GM10248 (cell line): ENCODE data around the gene TMEM236.

Experiments
- CTCF ChIA-PET: fragments of 300-600 bp; sonication (Branson Sonifier 250); formaldehyde crosslinking; extraction: SDS; loops from one replicate; lab custom pipeline; 2021; ENCODE audit warnings: antibody characterized with exemption; lab: Yijun Ruan, JAX
- POLR2A ChIA-PET: fragments of 350-650 bp; sonication (Branson Sonifier 250); formaldehyde crosslinking; extraction: SDS; loops from one replicate; lab custom pipeline; 2020; ENCODE audit warnings: antibody characterized with exemption; lab: Yijun Ruan, JAX
- DNase-seq: peaks from one replicate; pipeline ENCODE4 v3.0.0; 2012; ENCODE audit errors: extremely low spot score
- TF ChIP-seq, protein P1 (sequence below): IDR thresholded peaks from 2 replicates; pipeline ENCODE4 v1.5.1; 2012; ENCODE audit warnings: mild to moderate bottlenecking, low read depth; ENCODE audit errors: extremely low read depth, missing control alignments, control extremely low read depth

TMEM236 gene

DNA sequence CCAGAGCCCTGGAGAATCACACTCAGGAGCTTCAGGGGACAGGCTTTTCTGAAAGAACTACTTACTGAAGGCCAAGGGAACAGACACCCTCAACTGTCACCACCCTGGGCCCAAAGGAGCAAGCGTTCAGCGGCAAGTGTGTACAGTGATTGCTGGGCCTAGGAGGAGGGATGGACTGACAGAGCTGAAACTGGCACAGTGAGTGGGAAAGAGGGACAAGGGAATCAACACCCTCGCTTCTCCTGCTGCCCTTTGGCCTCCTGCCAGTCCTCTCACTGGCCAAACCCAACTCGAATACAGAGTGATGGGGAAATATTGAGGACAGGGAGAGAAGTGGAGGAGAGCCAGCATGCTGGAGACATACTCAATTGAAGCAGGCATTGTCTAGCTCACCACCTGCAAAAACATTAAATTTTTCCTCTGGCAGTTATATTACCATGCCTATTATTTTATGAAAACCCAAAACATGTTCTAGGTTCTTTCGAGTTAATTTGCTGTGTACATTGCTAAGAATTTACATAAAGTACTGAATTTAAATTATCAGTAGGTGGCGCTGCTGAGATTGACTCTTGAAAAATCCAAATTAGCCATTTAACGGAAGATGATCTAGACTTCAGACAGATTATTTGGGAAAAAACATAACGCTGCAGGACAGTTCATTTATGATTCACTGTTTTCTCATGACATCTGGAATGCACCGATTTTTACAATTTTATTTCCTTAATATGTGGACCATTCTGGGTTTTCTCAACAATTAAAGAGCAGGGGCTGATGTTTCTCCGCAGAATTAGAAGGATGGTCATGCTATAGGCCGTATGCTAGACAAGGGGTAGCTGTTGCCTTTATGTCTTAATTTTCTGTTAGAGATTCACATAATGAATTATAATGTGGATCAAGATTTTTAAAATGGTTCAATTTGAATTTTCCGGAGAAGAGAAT, 14.7 kb upstream of the TMEM236 start:
- POLR2A ChIA-PET, result interaction anchor here (0.9 kb wide), 1 partner anchor 93 kb away, joined by 3 read pairs; the partner anchor contains the start of gene STAM
- TF ChIP-seq, protein P1, sequence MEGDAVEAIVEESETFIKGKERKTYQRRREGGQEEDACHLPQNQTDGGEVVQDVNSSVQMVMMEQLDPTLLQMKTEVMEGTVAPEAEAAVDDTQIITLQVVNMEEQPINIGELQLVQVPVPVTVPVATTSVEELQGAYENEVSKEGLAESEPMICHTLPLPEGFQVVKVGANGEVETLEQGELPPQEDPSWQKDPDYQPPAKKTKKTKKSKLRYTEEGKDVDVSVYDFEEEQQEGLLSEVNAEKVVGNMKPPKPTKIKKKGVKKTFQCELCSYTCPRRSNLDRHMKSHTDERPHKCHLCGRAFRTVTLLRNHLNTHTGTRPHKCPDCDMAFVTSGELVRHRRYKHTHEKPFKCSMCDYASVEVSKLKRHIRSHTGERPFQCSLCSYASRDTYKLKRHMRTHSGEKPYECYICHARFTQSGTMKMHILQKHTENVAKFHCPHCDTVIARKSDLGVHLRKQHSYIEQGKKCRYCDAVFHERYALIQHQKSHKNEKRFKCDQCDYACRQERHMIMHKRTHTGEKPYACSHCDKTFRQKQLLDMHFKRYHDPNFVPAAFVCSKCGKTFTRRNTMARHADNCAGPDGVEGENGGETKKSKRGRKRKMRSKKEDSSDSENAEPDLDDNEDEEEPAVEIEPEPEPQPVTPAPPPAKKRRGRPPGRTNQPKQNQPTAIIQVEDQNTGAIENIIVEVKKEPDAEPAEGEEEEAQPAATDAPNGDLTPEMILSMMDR, result peak; percentile 63
- CTCF ChIA-PET, result interaction anchor here (0.8 to 1.9 kb wide), 21 partner anchors 11 to 136 kb away, joined by 3 to 6 read pairs (median 4); no protein-coding TSS in a partner anchor
- DNase-seq, result peak; percentile 50

DNA sequence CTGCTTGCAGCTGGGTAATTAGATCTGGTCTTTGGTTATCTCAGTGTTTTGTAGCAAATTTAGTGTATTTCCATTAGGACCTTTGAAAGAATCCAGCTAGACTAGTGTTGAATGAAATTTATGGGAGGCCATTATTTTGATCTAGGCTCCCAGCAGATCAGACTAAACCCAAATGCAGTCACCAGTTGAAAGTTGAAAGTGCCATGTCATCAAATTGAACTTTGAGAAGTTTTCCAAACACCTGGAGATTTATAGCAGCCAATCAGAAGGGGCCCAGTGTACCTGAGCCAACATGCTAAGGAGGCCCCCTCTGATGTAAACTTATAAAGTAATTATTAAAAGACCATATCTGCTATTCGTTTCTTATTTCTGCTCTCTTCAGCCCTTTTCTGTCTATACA, 11.3 kb upstream of the TMEM236 start:
- POLR2A ChIA-PET, result no interaction called here
- no peak for DNase-seq
- TF ChIP-seq, protein P1, result no peak
- CTCF ChIA-PET, result no interaction called here

DNA sequence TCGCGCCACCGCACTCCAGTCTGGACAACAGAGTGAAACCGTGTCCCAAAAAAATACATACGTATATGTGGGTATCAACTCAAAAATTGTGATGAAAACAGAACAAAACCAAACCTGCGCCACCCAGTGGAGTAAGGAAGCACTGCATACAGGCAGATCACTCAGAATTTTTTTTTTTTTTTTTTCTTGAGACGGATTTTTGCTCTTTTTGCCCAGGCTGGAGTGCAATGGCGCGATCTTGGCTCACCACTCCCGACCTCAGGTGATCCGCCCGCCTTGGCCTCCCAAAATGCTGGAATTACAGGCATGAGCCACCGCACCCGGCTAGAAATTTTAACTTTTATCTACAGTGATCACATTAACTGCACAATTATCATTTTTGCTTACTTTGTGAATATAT, 9.1 kb upstream of the TMEM236 start:
- ChIA-PET POLR2A (no interaction called here), CTCF (interaction anchor here (0.7 to 3.0 kb wide), 8 partner anchors 32 to 924 kb away, joined by 3 to 10 read pairs (median 4); no protein-coding TSS in a partner anchor)
- DNase-seq, result peak; percentile 59
- TF ChIP-seq, protein P1, result peak; percentile 75

DNA sequence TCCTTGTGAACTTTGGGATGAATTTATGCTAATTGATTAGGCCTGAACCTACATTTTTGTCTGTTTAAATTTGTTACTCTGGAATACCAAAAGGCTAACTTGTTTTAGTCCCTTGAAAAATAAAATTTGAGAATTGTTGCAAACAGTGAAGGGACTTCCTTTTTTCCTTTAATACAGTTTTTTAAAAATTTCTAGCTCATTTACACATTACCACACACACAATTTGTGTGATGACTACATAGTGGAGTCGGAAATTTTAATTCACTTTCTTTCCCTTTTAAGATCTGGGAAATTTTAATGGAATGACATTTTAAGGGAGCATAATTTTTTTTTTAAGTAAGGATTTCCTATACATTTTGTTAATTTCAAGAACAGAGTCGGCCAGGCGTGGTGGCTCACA, 8.6 kb upstream of the TMEM236 start:
- CTCF ChIA-PET, result interaction anchor here (0.7 to 3.0 kb wide), 6 partner anchors 11 to 490 kb away, joined by 3 to 10 read pairs (median 3); partner anchors contain the start of gene STAM
- DNase-seq, result no peak
- TF ChIP-seq, protein P1, result no peak
- POLR2A ChIA-PET, result no interaction called here

DNA sequence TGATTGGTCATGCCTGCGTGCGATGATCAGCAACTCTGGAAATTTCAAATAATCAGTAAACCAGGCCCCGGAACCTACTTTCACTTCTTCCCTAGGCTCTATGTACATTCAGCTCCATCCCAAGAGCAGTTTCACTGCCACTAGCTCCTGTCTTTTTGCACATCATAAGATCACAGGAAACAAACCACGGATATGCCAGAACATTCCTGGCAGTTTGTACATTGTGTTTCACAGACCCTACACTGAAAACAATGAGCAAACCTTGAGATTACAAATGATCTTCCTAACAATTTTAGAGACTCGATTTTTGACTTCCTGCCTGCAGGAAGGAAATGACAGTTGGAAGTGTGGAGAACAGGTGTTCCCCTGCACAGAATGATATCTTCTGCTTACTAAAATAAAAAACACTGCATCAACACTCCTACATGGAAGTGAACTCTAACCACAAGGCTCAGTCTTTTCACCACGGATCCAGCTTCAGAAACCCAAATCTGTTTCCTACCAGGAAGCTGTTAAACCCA, 7.6 kb upstream of the TMEM236 start:
- POLR2A ChIA-PET, result no interaction called here
- CTCF ChIA-PET, result interaction anchor here (1.0 to 3.0 kb wide), 7 partner anchors 10 to 489 kb away, joined by 3 to 10 read pairs (median 7); partner anchors contain the start of gene STAM
- DNase-seq, result no peak
- TF ChIP-seq, protein P1, result no peak

DNA sequence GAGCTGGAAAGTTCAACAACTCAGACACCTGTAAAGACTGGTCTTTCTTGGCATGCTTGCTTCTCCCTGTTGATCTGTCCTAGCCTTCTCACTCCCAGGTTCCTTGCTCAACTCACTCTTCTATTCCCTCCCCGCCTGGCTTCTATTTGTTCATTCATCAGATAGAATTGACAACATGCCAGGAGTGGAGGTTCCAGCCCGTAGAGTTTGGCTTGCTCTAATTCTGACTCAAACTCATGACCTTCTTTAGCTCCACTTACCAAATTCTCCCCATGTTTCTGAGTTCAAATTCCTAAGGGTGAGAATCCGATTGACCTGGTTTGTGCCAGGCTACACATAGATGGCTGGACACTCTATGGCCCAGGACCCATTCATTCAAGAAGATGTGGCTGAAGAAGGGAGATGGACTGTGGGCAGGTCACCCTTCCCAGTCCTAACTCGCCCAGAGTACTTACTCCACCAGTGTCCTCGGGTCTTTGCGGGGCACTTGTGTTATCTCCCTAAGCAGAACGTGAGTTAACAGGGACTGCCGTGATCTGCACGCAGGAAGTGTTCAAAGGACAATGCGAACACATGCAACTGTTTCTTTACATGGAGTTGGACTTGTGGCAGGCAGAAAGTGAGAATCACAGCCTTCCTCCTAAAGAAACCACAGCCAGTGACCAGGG, 4.0 kb upstream of the TMEM236 start:
- DNase-seq, result no peak
- CTCF ChIA-PET, result interaction anchor here (1.2 kb wide), 1 partner anchor 139 kb away, joined by 4 read pairs; no protein-coding TSS in a partner anchor
- TF ChIP-seq, protein P1, result no peak
- POLR2A ChIA-PET, result no interaction called here
